EL (cell line): ENCODE measurements around the gene CSRP2.
A peak's percentile ranks its signal among the peaks of the same experiment; 100 is the strongest.

Experiments
- DNase-seq: peaks from one replicate; pipeline ENCODE4 v3.0.0-alpha.2; 2016

The CSRP2 gene

GRCh38 chr12:76859611-76860010, 19.2 kb downstream of the CSRP2 start:
- DNase-seq, result no peak

- no peak for DNase-seq
Measured at GRCh38 chr12:76856018-76856644, 22.7 kb downstream of the CSRP2 start.

GRCh38 chr12:76855271-76855670, 23.5 kb downstream of the CSRP2 start:
- no peak for DNase-seq

GRCh38 chr12:76852106-76852505, 26.7 kb downstream of the CSRP2 start:
- DNase-seq, result no peak

- DNase-seq, result no peak
Measured at GRCh38 chr12:76848132-76848531, 30.7 kb downstream of the CSRP2 start.

GRCh38 chr12:76847260-76847659, 31.6 kb downstream of the CSRP2 start:
- no peak for DNase-seq

- DNase-seq, result no peak
Measured at GRCh38 chr12:76836633-76837032, 42.2 kb downstream of the CSRP2 start.

GRCh38 chr12:76830436-76830835, 48.4 kb downstream of the CSRP2 start:
- no peak for DNase-seq

GRCh38 chr12:76820888-76821482, 57.8 kb downstream of the CSRP2 start:
- peak; percentile 37 for DNase-seq

GRCh38 chr12:76813972-76814371, 64.8 kb downstream of the CSRP2 start:
- DNase-seq, result no peak

GRCh38 chr12:76813265-76813664, 65.6 kb downstream of the CSRP2 start:
- no peak for DNase-seq

GRCh38 chr12:76811976-76812375, 66.8 kb downstream of the CSRP2 start:
- DNase-seq, result no peak

- no peak for DNase-seq
Measured at GRCh38 chr12:76810671-76811419, 68.0 kb downstream of the CSRP2 start.
